Subcutaneous adipose tissue (tissue), 4 donors: Measurements from ENCODE around the gene ADAMTSL4. TPM values are rescaled to one million over a fixed set of nuclear protein-coding genes. Genes with fewer than 3 reads are reported as not detected.

Experiments
- CTCF ChIP-seq: fragments of 450-650 bp; IDR thresholded peaks from one replicate; pipeline ENCODE4 v1.5.1; 2016; ENCODE audit warnings: low read depth, mild to moderate bottlenecking, control low read depth, antibody characterized with exemption, moderate library complexity
- total RNA-seq, 4 donors: library from RNA; depleted of rRNA; stranded (reverse); fragments of >200 nt; gene quantifications; one replicate each; pipeline ENCODE4 v1.1.0, GENCODE V29; 2016

Gene ADAMTSL4
- total RNA-seq, 4 donors from 2014 or later: 36.3 to 53.9 (median 49.1) TPM

- no peak for TF ChIP-seq CTCF
These were observed 2.8 kb upstream of the ADAMTSL4 start for GRCh38 chr1:150546294-150546937.

- TF ChIP-seq CTCF: no peak
These were observed 930 bp upstream of the ADAMTSL4 start for GRCh38 chr1:150548324-150548631.

GRCh38 chr1:150549496-150550221, 451 bp downstream of the ADAMTSL4 start:
- no peak for TF ChIP-seq CTCF

- no peak for TF ChIP-seq CTCF
These were observed 1.2 kb downstream of the ADAMTSL4 start for GRCh38 chr1:150550222-150551050.

- no peak for TF ChIP-seq CTCF
These were observed 2.0 kb downstream of the ADAMTSL4 start for GRCh38 chr1:150551051-150551783.

- no peak for TF ChIP-seq CTCF
These were observed 2.5 kb downstream of the ADAMTSL4 start for GRCh38 chr1:150551784-150552127.
